ENCODE data around the gene HOMER2. TPM values are rescaled to one million over a fixed set of nuclear protein-coding genes. Genes with fewer than 3 reads are reported as not detected.

The HOMER2 gene
- total and polyA plus RNA-seq, 4 donors = 4.3 to 62.0 (median 23.6) TPM

- Histone ChIP-seq H3K4me3 (ENCODE audit: low read depth in 1 of 3, low read length in 3 of 3) (no peak overlapping the region), H3K36me3 (ENCODE audit: control insufficient read depth in 4 of 4, insufficient read depth in 3 of 4, low read depth in 1 of 4, low read length in 3 of 4) (peaks cover 0 to 22% (median 11%) of the 10 kb centered on the region in 4 donors), H3K9ac (ENCODE audit: low read depth in 1 of 2, low read length in 2 of 2) (no peak overlapping the region), H3K9me3 (ENCODE audit: control insufficient read depth in 4 of 4, low read length in 3 of 4) (no peaks in the 10 kb centered on the region), H3K4me1 (ENCODE audit: control insufficient read depth in 4 of 4, insufficient read depth in 4 of 4, low read length in 3 of 4) (no peaks in the 10 kb centered on the region), H3K27me3 (ENCODE audit: control insufficient read depth in 4 of 4, insufficient read depth in 4 of 4, low read length in 3 of 4) (no peaks in the 10 kb centered on the region), H3K27ac (ENCODE audit: low read depth in 1 of 2, low read length in 2 of 2) (no peak overlapping the region)
- 93% methylated on average over 5 of the region's 5 CpGs for WGBS
- DNase-seq (ENCODE audit: low spot score) = no peak
- no peak for TF ChIP-seq ZBTB33 (IDR thresholded peaks at IDR 0.05)
- TF ChIP-seq NR2F2 (IDR thresholded peaks at IDR 0.05) = no peak
- TF ChIP-seq JUND (IDR thresholded peaks at IDR 0.05) = no peak
- no peak for TF ChIP-seq MAX (IDR thresholded peaks at IDR 0.05)
- no peak for TF ChIP-seq RXRA (IDR thresholded peaks at IDR 0.05)
- TF ChIP-seq HNF4A (conservative IDR thresholded peaks at IDR 0.05) = no peak
- no peak for TF ChIP-seq GABPA (IDR thresholded peaks at IDR 0.05 in 1 of 2, conservative IDR thresholded peaks at IDR 0.05 in 1 of 2)
- TF ChIP-seq SP1 (IDR thresholded peaks at IDR 0.05) = no peak
- TF ChIP-seq REST (IDR thresholded peaks at IDR 0.05) = no peak
- TF ChIP-seq FOXA1 (IDR thresholded peaks at IDR 0.05) = no peak
- no peak for TF ChIP-seq CTCF (IDR thresholded peaks at IDR 0.05; ENCODE audit: low read depth, low read length, missing input control)
- TF ChIP-seq ATF3 (IDR thresholded peaks at IDR 0.05) = no peak
- no peak for TF ChIP-seq YY1 (IDR thresholded peaks at IDR 0.05)
Observed at GRCh38 chr15:82878325-82878724, 74.2 kb downstream of the HOMER2 start.

GRCh38 chr15:82877825-82878224 is 74.7 kb downstream of the HOMER2 start:
- Histone ChIP-seq H3K27ac (ENCODE audit: low read depth in 1 of 2, low read length in 2 of 2) (no peak overlapping the region), H3K9me3 (ENCODE audit: control insufficient read depth in 4 of 4, low read length in 3 of 4) (no peaks in the 10 kb centered on the region), H3K9ac (ENCODE audit: low read depth in 1 of 2, low read length in 2 of 2) (no peak overlapping the region), H3K27me3 (ENCODE audit: control insufficient read depth in 4 of 4, insufficient read depth in 4 of 4, low read length in 3 of 4) (no peaks in the 10 kb centered on the region), H3K36me3 (ENCODE audit: control insufficient read depth in 4 of 4, insufficient read depth in 3 of 4, low read depth in 1 of 4, low read length in 3 of 4) (peaks cover 0 to 25% (median 12%) of the 10 kb centered on the region in 4 donors), H3K4me1 (ENCODE audit: control insufficient read depth in 4 of 4, insufficient read depth in 4 of 4, low read length in 3 of 4) (no peaks in the 10 kb centered on the region), H3K4me3 (ENCODE audit: low read depth in 1 of 3, low read length in 3 of 3) (no peak overlapping the region)
- 90% methylated on average over 2 of the region's 2 CpGs for WGBS
- DNase-seq (ENCODE audit: low spot score) = no peak
- TF ChIP-seq ZBTB33 (IDR thresholded peaks at IDR 0.05) (no peak), ATF3 (IDR thresholded peaks at IDR 0.05) (no peak), MAX (IDR thresholded peaks at IDR 0.05) (no peak), HNF4G (IDR thresholded peaks at IDR 0.05) (no peak), GABPA (IDR thresholded peaks at IDR 0.05 in 1 of 2, conservative IDR thresholded peaks at IDR 0.05 in 1 of 2) (no peak), SP1 (IDR thresholded peaks at IDR 0.05) (no peak), RXRA (IDR thresholded peaks at IDR 0.05) (no peak), JUND (IDR thresholded peaks at IDR 0.05) (no peak), HNF4A (conservative IDR thresholded peaks at IDR 0.05) (no peak), YY1 (IDR thresholded peaks at IDR 0.05) (no peak), CTCF (IDR thresholded peaks at IDR 0.05; ENCODE audit: low read depth, low read length, missing input control) (no peak)
